GM12891 (cell line): ENCODE results near the gene IRX5.

Experiments used
- POLR2A ChIP-seq: IDR thresholded peaks from 2 replicates; pipeline ENCODE4 v1.6.1; 2011; ENCODE audit warnings: low read depth, low read length, control low read depth
- POU2F2 ChIP-seq: IDR thresholded peaks from 2 replicates; pipeline ENCODE4 v1.6.1; 2011; ENCODE audit warnings: low read depth, mild to moderate bottlenecking, control low read depth, low read length, moderate library complexity

DNA sequence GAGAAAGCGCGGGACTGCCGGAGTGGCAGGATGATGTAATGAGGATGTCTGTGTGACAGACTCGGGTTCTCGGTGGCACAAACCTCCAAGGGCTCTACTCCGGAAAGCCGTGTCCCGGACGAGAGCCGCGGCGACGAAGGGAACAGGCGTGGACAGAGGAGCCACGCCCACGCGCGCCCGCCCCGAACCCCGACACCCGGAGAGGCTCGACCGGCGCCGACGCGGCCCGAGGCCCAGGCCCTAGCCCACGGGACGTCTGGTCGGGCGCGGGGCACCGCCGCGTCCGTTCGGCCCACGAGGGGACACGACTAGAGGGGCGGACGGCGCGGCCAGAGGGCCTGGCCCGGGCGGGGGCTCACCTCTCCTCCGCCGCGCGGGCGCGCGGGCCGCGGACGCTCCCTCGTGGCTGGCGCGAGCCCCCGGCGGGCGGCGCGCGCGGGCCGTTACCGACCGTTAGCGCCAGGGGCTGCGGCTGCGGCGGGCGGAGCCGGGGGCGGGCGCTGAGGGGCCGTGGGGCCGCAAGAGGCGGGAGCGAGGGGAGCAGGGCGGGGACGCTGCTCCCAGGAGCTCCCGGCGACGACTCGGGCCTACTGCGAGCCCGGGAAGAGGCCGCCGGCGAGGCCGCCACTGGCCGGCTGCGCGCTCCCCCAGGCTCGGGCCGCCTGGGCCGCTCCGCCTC lies 2.1 kb upstream of the IRX5 start:
- TF ChIP-seq POLR2A (no peak), POU2F2 (no peak)
